ENCODE results near the gene JAZF1. TPM values are rescaled to one million over a fixed set of nuclear protein-coding genes. Genes with fewer than 3 reads are reported as not detected.

Gene JAZF1
- total RNA-seq, 1 experiment from 2014 or later: 6.9 TPM

GRCh38 chr7:27840313-27840712, 340.3 kb downstream of the JAZF1 start:
- DNase-seq (ENCODE audit: low read depth): no peak

DNA sequence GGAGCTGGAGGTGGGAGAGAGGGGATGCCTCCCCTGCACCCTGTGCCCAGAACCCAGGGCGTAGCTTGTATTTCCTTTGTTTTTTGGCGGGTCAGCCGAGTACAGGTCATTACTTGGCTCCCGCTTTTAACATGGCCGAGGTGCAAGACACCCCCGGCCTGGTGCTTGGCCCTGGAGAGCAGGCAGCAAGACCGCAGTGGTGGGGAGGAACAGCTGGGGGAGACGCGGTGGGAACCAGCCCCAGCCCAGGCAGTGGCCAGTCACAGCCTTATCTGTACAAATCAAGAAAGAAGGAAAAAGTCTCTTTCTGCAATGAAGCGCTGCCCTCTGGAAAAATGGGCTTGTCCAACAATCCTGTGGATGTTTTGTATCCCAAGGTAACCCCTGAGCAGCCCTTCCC, 341.5 kb downstream of the JAZF1 start:
- no peak for DNase-seq (ENCODE audit: low read depth)

GRCh38 chr7:27836536-27836935, 344.1 kb downstream of the JAZF1 start:
- DNase-seq (ENCODE audit: low read depth): no peak

DNA sequence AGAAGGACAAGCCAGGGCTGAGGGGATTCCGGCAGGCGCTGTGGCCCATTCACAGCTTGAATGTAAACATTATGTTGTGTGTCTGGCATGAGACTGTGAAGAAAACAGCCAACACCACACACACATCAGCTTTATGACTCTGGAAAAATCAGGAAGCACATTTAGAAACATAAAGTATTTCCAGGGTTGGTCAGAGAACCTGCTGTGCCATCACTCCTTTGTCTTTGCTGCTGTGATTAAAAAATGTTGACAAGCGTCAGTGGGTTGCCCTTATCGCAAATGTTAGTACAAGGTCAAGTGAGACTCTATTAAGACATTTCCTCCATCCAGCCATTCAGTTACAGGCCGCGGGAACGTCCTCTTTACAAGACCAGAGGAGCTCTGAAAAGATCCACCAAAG, 345.2 kb downstream of the JAZF1 start:
- no peak for DNase-seq (ENCODE audit: low read depth)

DNA sequence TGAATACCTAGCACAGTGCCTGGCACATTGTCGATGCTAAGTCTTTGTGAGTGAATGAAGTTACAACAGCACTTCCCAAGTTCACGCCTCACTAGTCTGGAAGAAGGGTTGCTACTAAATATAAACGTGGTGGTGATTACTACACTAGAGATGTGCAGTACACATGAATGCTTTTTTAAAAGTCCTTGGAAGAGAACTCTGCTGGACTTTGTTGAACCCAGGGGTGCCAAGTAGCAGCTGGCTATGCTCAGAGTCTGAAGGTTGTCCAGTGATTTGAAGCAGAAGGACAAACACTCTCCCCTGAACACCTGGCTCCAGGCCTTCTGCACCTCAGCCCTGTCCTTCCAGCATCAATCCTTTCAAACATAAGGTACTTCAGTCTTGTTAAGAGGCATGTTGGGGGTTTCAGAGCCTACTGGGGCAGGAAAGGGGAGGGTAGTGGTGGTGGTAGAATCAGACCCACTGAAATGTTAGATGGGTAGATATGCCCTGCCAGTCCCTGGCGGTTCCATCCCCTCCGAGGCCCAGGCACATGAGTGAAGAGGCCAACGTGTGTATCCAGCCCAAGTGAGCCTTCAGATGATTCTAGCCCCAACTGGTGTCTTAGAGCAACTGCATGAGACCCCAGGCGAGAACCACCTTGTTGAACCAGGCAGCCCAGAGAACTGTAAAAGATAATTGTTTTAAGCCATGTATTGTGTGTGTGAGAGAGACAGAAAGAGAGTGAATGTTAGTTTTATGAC, 346.2 kb downstream of the JAZF1 start:
- DNase-seq (ENCODE audit: low read depth): no peak

DNA sequence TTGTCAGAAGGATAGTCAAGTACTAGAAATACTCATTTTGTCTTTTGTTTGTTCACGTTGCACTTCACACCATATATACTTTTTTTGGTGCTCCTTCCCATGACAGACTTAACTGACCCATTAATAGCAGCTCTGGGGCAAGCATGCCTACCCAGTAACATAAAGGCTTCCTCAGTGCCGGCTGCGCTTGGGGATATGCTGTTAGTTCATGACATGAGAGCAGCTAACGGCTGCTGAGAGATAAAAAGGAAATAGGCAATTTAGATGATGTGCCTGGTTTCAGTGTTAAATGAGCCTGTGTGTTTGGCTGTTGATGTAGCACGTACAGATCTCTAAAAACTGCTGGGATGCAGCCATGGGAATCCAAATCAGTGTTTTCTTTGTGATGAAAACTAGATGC, 354.2 kb downstream of the JAZF1 start:
- DNase-seq (ENCODE audit: low read depth): no peak

GRCh38 chr7:27825891-27826290, 354.7 kb downstream of the JAZF1 start:
- DNase-seq (ENCODE audit: low read depth): no peak

DNA sequence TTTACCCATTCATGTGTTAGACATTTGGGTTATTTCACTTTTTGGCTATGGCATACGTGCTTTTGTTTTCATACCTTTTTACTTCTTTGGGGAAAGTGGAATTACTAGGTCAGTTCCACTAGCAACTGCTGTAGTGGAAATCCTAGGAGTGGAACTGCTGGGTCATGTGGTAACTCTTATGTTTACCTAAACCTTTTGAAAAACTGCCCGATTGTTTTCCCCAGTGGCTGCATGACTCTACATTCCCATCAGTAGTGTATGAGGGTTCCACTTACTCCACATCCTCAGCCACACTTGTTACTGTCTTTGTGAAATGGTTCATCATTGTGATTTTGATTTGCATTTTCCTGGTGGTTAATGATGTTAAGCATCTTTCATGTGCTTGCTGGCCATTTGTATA, 358.4 kb downstream of the JAZF1 start:
- DNase-seq (ENCODE audit: low read depth): no peak

- no peak for DNase-seq (ENCODE audit: low read depth)
These were observed 367.9 kb downstream of the JAZF1 start for GRCh38 chr7:27812706-27813105.

GRCh38 chr7:27810186-27810585, 370.4 kb downstream of the JAZF1 start:
- no peak for DNase-seq (ENCODE audit: low read depth)

DNA sequence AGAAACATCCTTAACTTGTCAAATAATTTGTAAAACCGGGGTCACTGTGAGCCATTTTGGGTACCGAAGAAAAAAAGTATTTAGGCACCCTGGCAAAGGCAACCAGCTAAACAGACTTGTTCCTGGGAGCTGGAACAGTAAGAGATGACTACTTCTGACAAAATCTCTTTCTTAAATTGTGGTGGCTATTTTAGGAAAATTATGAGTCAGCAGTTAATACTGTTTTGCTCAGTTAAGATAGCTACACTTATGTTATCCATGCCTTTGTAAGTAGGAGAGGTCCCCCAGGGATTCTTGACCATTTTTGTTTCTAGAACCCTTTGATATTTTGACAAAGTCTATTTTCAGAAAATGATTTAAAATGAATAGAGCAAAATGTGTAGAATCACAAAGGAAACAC, 372.0 kb downstream of the JAZF1 start:
- DNase-seq (ENCODE audit: low read depth): peak; percentile 48

GRCh38 chr7:27804139-27804538, 376.5 kb downstream of the JAZF1 start:
- no peak for DNase-seq (ENCODE audit: low read depth)

DNA sequence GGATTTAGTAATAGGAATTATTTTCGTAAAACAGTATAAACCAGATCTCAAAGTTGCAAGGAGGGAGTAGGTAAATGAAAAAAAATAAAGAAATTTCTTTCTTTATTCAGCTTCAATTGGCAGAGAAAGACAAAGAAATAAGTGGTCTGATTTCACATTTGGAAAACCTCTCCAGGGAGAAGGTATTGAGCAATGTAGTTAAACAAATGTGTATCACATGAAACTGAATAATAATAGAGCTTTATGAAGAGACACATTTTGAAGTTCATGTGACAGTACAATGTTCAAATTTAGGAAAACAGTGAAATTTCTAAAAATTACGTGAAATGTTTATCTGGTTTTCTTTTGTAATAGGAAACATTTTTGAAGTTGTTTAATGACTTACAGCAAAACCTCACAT, 377.6 kb downstream of the JAZF1 start:
- no peak for DNase-seq (ENCODE audit: low read depth)

DNA sequence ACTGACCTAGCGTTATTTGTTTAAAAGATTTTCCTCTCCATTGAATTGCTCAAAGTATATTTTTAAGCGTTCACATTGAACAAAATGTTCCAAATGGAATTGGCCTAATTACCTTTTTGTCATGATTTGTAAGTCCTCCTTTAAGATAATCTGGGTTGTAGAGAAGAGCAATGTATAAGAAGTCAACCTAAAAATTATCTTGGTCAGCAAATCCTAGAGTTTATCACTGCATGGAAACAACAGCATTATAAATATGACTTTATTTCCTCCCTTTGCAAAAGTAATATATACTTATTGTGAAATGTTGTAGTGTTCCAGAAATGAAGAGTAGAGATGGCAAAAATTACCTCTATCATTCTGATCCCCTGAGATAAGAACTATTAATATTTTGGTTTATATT, 381.4 kb downstream of the JAZF1 start:
- DNase-seq (ENCODE audit: low read depth): no peak

GRCh38 chr7:27795977-27796376, 384.6 kb downstream of the JAZF1 start:
- DNase-seq (ENCODE audit: low read depth): no peak

GRCh38 chr7:27793780-27794179, 386.8 kb downstream of the JAZF1 start:
- peak; percentile 52 for DNase-seq (ENCODE audit: low read depth)

GRCh38 chr7:27788437-27788836, 392.2 kb downstream of the JAZF1 start:
- DNase-seq (ENCODE audit: low read depth): no peak

DNA sequence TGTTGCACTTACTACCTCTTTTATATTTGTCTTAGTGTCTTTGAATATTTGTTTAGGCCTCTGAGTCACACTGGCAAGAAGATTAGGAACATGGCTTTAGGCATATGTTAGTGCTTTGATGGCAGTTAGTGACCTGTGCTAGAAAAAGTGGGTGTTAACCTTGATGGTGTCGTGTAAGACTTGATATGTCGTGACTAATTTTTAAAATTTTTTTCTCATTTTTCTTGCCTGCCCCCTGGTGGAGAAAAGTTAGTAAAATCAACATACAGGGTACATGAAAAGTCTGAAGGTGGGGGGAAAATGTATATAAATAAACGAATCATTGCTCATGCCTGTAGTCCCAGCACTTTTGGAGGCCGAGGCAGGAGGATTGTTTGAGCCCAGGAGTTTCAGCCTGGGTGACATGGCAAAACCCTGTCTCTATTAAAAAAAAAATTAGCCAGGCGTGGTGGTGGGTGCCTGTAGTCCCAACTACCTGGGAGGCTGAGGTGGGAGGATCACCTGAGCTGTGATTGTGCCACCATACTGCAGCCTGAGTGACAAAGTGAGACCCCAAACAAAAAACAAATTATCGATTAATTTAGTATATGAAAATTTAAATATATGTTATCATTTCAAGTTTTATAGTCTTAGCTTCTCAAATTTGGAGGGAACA, 396.1 kb downstream of the JAZF1 start:
- DNase-seq (ENCODE audit: low read depth): peak; percentile 81

DNA sequence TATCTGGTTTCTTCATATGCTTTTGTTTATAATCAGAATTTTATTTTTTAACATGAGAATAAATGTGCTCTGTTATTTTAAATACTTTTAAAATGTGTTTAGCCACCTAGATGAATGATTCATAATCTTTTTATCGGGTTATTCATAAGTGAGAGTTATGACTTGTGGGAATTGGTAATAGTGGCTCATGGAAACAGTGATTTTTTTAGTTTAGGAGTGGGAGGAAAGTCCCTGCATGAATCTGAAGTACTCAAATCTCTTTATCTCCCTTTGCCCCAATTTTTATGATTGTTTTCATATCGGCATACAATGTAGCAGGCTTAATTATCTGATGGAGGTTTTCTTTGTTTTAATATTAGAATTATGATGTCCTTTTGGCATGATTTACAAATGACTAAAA, 397.7 kb downstream of the JAZF1 start:
- DNase-seq (ENCODE audit: low read depth): no peak

GRCh38 chr7:27781188-27781587, 399.4 kb downstream of the JAZF1 start:
- DNase-seq (ENCODE audit: low read depth): no peak
